Epithelial cell of proximal tubule (primary cell): ENCODE data around the gene GLS. TPM values are rescaled to one million over a fixed set of nuclear protein-coding genes. Genes with fewer than 3 reads are reported as not detected.

Experiments
- DNase-seq: peaks from one replicate; pipeline ENCODE4 v3.0.0-alpha.2; 2011; ENCODE audit warnings: low read depth
- H3K4me3 ChIP-seq: 2 replicates; pipeline ENCODE4 v1.5.1; 2011; ENCODE audit warnings: low read depth, mild to moderate bottlenecking, low read length
- CTCF ChIP-seq: conservative IDR thresholded peaks from 2 replicates; pipeline ENCODE4 v1.5.1; 2012; ENCODE audit warnings: low read depth, mild to moderate bottlenecking, low read length
- total RNA-seq: library from RNA; depleted of rRNA; stranded (reverse); fragments of >200 nt; gene quantifications from 2 replicates; pipeline ENCODE4 v1.2.3, GENCODE V29; 2015

The GLS gene
- 123 and 246 TPM in 2 replicates for total RNA-seq

- no peak for TF ChIP-seq CTCF
- H3K4me3 ChIP-seq: peak within 1 kb of the TSS; percentile 89
- DNase-seq: peak; percentile 71
Measured at GRCh38 chr2:190880378-190881083, at the start of gene GLS. GLS (plus strand) TSS chr2:190880821; CDS start chr2:190881085, 264 bp downstream.

DNA sequence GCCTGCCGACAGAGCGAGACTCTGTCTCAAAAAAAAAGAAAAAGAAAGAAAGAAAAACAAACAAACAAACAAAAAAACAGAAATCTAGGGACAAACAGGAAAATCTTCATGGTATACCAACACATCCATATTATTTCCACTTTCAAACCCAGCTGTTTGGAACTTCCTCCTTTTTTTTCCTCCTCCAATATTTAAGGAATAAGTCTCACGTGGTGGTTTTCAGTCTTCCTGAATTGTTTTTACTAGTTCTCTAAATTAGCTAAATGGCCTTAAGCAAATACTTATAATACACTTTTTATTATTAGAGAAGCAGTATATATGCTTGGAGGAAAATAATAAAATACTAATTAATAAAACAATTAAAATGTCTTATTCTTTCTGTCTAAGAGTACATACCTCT, 48.7 kb upstream of the GLS start:
- TF ChIP-seq CTCF: no peak

GRCh38 chr2:190834890-190835208, 45.8 kb upstream of the GLS start:
- no peak for DNase-seq
- TF ChIP-seq CTCF: no peak
- H3K4me3 ChIP-seq: no peak overlapping the region

More for the DNA sequence above, 48.7 kb upstream of the GLS start:
- no peak overlapping the region for H3K4me3 ChIP-seq
- DNase-seq: no peak

DNA sequence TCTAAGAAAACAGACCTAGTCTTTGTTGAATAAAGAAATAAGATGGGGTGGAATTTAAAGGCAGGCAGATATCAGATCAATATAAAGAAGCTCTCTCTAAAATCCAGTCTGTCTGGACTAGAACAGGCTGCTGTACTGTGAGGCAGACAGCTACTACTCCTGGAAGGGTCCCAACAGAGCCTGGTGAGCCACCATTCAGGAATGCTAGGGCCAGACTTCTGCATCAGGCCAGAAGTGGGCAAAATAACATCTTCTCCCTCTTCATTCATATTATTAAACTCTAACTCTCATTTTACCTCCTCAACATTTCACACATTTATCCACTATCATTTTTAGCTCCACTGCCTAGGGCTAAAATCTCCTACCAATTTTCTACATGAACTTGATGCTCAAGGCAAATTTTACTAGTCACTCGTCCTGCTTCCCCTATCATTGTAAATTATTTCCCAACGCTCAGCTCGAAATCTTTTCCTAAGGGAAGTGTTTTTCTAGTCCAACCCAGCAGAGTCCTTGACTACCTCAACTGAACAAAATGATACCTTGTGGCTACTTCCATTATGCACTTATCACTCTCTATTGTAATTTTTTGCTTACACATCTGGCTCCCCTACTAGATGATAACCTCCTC, 45.2 kb upstream of the GLS start:
- no peak for DNase-seq
- no peak overlapping the region for H3K4me3 ChIP-seq
- no peak for TF ChIP-seq CTCF

GRCh38 chr2:190836767-190837166, 43.9 kb upstream of the GLS start:
- no peak for TF ChIP-seq CTCF
- DNase-seq: no peak
- no peak overlapping the region for H3K4me3 ChIP-seq

DNA sequence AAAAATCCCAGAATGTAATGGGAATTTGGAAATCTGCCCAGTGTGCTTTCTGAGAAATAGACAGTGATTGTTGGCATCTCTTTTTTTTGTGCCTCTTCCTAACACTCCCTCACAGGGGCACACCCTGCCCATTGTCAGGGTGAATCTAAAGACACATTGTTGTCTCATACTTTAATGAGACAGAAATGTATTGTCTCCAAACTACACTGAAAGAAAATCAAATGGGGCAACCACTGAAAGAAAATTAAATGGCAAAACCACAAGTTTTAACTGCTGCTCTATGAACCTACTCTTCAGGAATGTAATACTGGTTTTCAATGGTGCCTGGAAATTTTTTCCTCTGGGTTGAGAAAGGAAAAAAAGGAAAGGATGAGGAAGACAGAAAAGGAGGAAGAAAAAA, 43.2 kb upstream of the GLS start:
- no peak for DNase-seq
- no peak for TF ChIP-seq CTCF
- no peak overlapping the region for H3K4me3 ChIP-seq

GRCh38 chr2:190837952-190838361, 42.7 kb upstream of the GLS start:
- no peak for TF ChIP-seq CTCF

More at GRCh38 chr2:190837952-190838361, 42.7 kb upstream of the GLS start:
- DNase-seq: no peak
- no peak overlapping the region for H3K4me3 ChIP-seq
